Measurements from ENCODE around the gene C12orf57.
"Not testable (repeated sequence)": the region's sequence is repeated elsewhere in the genome, so short reads cannot be mapped to it uniquely, and the experiment has no call there.

The C12orf57 gene, protein sequence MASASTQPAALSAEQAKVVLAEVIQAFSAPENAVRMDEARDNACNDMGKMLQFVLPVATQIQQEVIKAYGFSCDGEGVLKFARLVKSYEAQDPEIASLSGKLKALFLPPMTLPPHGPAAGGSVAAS

GRCh38 chr12:6943722-6944380, at the start of gene C12orf57, which contains the start of gene RNU7-1:
Gene C12orf57, plus strand, starts transcription at chr12:6944022. Its CDS starts 100 bp downstream, at chr12:6944122.
Gene RNU7-1, plus strand, starts transcription at chr12:6943816.
- peak; percentile 76 to 89 for DNase-seq

DNA sequence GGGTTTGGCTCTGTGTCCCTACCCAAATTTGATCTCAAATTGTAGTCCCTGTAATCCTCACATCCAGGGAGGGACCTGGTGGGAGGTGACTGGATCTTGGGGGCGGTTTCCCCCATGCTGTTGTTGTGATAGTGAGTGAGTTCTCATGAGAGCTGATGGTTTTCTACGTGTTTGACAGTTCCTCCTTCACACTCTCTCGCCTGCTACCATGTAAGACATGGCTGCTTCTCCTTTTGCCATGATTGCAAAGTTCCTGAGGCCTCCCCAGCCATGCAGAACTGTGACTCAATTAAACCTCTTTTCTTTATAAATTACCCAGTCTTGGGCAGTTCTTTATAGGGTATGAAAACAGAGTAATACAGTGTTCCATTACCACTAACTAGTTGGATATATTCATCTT, 49.5 kb upstream of the C12orf57 start:
- no peak for DNase-seq

DNA sequence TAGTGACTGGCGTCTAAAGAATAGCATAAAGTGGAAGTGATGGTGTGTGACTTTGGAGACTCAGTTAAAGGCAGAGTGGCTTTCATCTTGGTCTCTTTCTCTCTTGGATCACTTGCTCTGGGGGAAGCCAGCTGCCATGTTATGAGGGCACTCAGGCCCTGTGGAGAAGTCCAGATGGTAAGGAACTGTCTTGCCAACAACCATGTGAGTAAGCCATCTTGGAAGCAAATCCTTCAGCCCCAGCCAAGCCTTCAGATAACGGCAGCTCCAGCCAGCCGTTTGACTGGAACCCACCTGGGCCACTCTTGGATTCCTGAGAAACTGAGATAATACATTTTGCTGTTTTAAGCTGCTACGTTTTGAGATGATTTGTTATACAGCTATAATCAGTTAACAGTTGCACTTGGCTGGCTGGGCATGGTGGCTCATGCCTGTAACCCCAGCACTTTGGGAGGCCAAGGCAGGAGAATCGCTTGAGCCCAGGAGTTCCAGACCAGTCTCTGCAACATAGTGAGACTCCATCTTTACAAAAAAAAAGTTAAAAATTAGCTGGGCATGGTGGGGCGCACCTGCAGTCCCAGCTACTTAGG, 46.9 kb upstream of the C12orf57 start:
- no peak for DNase-seq

GRCh38 chr12:6899427-6899826, 44.4 kb upstream of the C12orf57 start:
- no peak for DNase-seq

- DNase-seq: peak; percentile 22 to 71
Observed at GRCh38 chr12:6899837-6900519, 43.8 kb upstream of the C12orf57 start.

- DNase-seq: no peak
Observed at GRCh38 chr12:6902448-6902847, 41.4 kb upstream of the C12orf57 start.

DNA sequence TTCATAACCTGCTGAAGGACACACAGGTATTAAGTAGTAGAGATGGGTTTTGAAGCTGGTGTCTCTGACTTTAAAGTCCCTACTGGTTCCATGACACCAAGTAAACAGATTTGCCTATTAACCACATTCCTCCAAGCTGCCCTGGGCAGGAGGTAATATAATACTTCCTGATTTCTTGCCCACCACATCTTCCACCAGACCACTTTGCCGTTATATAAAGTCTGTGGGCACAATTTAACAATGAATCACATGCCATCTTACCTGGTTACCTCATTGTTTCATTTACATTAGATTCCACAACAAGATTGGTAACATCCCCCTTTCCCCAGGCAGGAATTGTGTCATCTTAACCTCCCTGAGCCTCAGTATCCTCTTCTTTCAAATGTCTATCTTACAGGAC, 40.1 kb upstream of the C12orf57 start:
- DNase-seq: no peak

GRCh38 chr12:6904280-6905276, 39.2 kb upstream of the C12orf57 start, which contains the start of gene LRRC23:
Gene LRRC23, plus strand, starts transcription at chr12:6904822. Its CDS starts 812 bp downstream, at chr12:6905634.
- peak; percentile 84 to 88 for DNase-seq

GRCh38 chr12:6905414-6906040, 38.3 kb upstream of the C12orf57 start:
- no peak for DNase-seq

- DNase-seq: not testable (repeated sequence)
Observed at GRCh38 chr12:6908141-6908540, 35.7 kb upstream of the C12orf57 start.

DNA sequence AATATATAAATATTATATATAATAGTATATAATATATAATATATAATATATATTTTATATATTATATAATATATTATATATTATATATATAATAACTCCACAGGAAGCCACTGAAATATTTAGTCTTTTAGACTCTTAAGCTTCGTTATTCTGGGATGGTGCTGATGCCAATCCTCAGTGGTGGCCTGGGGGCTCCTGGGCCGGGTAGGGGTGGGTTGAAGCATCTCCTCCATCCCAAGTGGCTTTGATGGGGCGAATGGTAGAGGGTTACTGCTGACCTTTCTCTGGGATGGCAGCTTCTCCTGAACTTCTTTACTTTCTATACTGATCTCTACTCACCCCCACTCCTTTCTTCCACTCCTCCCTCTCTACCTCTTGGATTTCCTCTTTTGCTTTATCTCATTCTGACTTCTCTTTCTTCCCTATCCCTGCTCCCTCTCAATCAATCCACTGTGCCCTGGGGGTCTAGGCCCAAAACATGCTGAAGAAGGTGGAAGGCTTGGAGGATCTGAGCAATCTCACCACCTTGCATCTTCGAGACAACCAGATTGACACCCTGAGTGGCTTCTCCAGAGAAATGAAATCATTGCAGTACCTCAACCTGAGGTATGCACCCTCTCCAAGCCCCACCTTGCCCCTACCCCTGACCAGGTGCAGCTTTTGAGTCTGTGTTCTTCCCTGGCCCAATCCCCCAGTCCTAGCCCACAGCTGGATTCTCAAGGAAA, 34.2 kb upstream of the C12orf57 start:
- no peak for DNase-seq

- DNase-seq: no peak
Observed at GRCh38 chr12:6912164-6912935, 31.5 kb upstream of the C12orf57 start.

DNA sequence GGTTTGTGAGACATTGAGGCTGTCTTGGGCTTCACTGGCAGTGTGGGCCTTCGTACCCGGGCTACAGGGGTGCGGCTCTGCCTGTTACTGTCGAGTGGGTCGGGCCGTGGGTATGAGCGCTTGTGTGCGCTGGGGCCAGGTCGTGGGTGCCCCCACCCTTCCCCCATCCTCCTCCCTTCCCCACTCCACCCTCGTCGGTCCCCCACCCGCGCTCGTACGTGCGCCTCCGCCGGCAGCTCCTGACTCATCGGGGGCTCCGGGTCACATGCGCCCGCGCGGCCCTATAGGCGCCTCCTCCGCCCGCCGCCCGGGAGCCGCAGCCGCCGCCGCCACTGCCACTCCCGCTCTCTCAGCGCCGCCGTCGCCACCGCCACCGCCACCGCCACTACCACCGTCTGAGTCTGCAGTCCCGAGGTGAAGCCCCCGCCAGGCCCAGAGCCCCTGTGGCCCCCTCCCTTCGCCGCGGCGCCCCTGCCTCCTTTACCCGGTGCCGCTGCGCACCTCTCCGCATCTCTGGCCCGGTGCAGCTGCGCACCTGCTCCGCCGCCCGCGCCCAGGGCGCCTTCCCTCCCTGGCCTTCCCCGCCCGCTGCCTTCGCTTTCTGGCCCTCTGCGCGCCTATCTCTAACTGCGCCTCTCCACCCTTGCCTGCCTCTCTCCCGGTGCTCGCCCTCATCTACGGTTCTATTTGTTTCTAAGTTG, 29.4 kb upstream of the C12orf57 start, which contains the start of gene ENO2:
Gene ENO2, plus strand, starts transcription at position 335 of the 701 bp plus-strand sequence. CDS start 1,253 bp downstream, outside the sequence.
- peak; percentile 23 to 30 for DNase-seq

GRCh38 chr12:6914947-6915788, 28.7 kb upstream of the C12orf57 start:
- DNase-seq: no peak

- no peak for DNase-seq
Observed at GRCh38 chr12:6915789-6916285, 28.0 kb upstream of the C12orf57 start.

DNA sequence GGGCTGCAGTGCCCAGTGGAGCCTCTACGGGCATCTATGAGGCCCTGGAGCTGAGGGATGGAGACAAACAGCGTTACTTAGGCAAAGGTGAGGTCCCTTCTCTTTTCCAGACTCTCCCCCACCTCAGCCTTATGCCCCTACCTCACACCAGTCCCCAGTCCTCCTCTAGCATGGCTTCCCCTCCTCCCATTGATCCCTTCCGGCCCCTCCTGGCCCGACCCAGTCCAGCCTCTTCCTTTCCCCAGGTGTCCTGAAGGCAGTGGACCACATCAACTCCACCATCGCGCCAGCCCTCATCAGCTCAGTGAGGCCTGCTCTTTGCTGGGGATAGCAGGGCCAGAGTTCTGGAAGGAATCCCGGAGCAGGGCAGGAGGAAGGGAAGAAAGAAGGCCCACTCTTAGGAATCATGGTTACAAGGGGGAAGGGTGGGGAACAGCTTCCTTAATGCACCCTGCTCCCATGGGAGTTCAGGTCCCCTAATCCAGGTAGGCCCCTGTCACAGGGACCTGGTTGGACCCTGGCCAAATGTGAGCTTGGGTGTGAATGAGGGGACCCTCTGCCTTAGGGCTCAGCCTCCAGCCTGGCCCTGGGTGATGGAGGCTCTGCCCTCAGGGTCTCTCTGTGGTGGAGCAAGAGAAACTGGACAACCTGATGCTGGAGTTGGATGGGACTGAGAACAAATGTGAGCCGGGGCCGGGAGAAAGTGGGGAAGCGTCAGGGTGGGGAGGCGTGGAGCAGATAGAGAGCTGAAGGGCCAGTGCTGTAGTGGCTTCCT, 27.2 kb upstream of the C12orf57 start:
- DNase-seq: no peak

DNA sequence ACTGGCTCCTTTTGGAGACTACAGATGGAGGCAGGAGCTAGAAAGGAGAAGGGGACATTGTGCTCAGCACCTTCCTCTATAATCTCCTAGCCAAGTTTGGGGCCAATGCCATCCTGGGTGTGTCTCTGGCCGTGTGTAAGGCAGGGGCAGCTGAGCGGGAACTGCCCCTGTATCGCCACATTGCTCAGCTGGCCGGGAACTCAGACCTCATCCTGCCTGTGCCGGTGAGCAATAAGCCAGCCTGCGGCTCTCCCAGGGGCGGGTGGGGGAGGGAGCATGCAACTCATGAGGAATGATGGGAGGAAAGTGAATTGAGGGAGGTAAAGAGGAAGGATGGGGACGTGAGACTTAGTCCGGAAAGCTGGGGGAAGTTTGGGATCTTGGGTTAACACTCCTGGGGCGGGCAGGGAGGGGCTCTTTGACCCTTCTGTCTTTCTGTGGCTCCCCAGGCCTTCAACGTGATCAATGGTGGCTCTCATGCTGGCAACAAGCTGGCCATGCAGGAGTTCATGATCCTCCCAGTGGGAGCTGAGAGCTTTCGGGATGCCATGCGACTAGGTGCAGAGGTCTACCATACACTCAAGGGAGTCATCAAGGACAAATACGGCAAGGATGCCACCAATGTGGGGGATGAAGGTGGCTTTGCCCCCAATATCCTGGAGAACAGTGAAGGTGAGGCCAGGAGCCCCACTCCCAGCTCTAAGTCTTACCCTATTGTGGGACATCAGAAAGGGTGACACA, 26.2 kb upstream of the C12orf57 start:
- DNase-seq: no peak
